HG02943 (cell line): Measurements from ENCODE around the gene ZNF628.

Source experiments
- ATAC-seq: cut with Tn5 transposase; IDR thresholded peaks from one replicate; pipeline ENCODE4 v1.9.1; 2021; ENCODE audit warnings: mild to moderate bottlenecking, low read depth, moderate library complexity; ENCODE audit not compliant: unreplicated experiment

ZNF628 gene

DNA sequence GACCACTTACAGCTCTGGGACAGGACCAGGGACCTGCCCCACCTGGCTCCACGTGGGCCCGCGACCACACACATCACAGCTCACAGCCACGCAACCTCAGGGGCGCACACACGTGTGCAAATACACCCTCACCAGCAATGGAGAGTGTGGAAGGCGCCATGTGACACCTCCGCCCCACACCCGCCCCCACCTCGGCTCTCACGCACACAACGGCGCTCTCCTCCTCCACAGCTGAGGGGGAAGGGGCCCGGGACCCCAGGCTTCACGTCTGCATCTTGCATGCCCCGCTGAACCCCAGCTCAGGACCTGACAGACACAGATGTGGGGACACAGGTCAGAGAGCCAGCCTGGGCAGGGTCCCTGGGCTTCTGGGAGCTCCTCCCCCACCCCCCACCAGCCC is 26.9 kb upstream of the ZNF628 start:
- no peak for ATAC-seq

DNA sequence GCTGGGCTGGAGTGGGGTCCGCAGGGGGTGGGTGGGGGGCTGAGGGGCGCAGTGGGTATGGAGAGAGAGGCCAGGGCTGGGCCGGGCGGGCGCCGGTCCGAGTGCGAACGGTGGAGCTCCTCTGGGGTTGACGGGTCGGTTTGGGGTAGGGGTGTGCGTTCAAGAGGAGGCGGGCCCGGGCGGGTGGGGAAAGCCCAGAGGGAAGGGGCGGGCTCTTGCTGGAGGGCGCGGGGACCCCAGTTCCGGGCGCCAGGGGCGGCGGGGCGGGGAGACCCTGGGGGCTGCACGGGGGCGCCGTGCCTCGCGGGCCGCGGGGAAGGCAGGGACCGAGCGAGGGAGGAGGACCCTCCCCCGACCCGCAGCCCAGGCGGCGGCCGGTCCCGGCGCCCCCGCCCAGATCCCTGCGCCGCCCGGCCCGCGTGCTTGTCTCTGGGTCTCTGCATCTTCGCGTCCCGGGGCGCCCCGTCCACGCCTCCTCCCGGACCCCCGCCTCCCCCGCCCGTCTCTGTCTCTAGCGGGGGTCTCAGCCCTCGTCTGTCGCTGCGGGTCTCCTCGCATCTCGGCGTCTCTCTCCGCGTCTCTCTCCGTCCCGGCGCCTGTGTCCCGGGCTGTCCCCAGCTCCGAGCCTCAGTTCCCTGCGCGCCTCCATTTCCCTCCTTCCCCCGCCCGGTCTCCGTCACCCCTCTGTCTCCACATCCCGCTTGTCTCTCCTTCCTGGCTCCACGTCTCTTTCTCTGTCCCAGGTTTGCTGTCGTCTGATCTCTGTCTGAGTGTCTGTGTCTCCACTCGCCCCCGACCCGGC is 25.1 kb upstream of the ZNF628 start:
- no peak for ATAC-seq

DNA sequence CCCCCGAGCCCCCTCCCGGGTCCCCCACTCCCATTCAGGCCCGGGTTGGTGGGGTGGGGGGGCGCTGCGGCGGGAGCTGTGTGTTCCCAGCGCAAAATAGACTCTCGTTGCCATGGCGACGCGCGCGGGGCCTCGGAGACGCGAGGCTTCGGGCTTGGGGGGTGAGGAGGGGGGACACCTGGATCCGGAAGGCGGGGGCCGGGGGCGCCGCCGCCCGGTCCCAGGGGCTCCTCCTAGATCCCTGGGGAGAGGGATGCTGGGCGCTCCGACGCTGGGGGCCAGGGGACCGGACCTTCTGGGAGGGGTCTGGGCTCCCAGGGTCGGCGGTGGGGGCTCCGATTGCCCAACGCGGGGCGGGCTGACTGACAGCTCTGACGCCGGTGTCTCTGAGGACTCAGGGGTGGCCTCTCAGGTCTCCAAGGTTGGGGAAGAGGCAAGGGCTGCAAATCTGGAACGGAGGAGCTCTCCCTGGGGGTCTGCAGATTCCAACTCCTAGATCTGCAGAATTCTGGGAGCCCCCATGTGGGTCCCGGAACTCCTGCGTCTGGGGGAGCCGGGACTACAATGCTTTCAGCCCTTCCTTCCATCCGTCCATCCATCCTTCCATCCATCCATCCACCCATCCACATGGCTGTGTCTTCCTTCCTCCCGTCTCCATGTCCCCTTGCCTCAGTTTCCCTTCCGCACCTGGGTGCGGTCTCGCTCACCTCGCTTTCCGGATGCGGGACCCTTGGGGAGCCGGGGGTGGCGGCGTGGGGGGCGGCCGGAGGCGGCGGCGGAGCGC is 24.3 kb upstream of the ZNF628 start:
- ATAC-seq: no peak

DNA sequence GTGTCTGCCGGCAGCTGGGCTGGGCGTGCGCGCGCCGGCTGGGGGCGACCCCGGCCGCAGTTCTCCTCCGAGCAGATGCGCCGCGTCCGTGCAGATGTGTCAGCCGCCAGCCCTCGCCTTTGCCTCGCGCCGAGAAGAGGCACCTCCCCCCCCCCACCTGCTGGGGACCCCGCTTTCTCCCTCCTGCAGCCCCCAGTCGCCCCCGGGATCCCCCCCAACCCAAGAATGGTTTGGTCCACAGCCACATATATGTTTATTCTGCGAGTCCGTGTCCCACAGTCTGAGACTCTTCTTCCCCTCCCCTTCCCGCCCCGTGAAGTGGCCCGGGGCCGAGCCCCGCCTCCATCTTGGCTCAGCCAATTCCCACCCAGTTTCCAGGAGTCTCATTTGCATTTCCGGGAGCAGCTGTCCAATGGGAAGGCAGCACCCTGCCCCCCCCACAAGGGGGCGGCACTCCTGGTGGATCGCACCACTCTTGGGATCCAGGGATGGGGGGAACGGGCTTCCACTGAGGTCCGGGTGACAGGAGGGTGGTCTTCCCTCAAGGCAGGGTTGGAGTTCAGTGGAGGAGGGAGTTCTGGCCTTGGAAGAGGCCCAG is 23.6 kb upstream of the ZNF628 start:
- no peak for ATAC-seq

DNA sequence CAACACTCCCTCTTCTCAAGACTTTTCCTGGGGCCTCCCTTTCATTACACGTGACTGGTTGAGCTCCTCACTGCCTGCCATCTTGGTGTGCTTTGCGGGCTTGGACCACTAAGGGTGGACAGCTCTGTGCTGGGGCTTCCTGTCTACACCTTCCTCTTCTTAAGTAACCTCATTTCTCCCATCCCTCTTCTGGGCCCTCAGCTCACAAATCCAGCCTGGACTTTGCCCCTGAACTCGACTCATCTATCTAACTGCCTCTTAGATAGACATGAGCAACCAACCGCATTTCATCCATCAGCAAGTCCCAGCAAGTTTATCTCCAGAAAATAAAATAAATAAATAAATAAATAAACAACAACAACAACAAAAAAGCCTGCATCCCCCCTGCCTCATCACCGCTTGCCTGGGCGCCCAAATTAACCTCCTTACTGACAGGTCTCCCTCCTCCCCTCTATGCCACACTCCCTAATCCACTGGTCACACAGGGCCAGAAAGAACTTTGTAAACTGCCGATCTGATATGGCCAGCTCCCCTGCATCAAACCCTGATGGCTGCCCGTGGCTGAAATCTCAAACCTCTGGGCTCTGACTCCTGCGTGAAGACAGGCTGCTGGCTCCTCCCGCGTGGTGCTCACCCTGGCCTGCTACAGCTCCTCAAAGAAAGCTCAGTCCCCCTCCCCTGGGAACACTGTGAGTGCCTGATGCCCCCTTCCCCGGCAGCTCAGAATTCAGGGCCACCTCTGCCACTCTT is 22.7 kb upstream of the ZNF628 start:
- no peak for ATAC-seq

DNA sequence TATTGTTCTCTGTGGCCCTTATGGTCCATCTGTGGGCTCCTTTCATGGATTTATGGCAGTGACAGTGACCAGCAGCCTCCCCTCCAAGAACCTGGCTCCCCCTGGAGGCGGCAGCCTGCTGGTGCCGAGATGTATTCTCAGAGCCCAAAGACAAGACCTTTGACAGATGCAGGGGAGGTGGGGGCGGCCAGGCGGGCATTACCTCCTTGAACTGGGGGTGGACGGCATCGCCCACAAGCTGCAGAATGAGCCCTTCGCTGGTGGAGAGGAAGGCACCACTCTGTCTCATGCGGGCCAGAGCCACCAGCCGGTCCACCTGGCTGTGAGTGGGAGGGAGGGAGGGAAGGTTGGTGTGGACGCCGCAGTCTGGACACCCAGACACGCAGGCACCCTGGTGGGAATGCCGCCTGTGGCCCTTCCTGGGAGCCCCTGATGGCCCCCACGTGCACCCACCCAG is 21.6 kb upstream of the ZNF628 start:
- no peak for ATAC-seq

DNA sequence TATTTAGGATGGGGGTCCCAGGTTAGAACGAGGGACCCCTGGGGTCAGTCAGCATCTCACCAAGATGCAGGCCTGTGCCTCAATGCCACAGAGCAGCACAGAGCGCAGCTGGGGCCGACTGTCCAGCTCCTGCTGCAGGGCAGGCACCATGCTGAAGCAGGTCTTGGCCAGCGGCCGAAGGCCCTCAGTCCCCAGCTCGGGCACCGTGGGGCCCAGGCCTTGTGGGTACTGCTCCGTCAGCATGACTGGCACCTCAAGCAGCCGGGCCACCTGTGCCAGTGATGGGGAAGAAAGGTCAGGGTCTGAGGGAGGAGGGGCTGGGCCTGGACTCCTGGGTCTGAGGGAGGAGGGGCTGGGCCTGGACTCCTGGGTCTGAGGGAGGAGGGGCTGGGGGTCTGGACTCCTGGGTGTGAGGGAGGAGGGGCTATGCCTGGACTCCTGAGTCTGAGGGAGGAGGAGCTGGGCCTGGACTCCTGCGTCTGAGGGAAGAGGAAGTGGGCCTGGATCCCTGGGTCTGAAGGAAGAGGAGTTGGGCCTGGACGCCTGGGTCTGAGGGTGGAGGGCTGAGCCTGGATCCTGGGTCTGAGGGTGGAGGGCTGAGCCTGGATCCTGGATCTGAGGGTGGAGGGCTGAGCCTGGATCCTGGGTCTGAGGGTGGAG is 20.7 kb upstream of the ZNF628 start:
- no peak for ATAC-seq

DNA sequence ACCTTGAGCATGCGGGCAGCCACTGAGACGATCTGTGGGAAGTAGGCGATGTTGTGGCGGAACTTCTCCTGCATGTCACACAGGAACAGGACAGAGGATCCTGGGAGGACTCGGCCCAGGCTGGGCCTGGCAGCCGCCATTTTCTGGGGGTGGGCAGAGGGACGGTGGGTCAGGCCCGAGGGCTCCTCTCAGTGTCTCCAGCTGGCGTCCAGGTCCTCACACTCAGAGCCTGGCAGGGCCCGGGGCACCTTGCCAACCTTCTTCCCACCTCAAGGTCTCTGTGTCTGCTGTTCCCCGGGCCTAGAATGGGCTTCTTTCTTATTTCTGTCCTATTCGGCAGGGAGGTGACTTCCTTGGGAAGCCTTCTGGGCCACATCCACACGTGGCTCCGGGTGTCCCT is 20.1 kb upstream of the ZNF628 start:
- no peak for ATAC-seq

DNA sequence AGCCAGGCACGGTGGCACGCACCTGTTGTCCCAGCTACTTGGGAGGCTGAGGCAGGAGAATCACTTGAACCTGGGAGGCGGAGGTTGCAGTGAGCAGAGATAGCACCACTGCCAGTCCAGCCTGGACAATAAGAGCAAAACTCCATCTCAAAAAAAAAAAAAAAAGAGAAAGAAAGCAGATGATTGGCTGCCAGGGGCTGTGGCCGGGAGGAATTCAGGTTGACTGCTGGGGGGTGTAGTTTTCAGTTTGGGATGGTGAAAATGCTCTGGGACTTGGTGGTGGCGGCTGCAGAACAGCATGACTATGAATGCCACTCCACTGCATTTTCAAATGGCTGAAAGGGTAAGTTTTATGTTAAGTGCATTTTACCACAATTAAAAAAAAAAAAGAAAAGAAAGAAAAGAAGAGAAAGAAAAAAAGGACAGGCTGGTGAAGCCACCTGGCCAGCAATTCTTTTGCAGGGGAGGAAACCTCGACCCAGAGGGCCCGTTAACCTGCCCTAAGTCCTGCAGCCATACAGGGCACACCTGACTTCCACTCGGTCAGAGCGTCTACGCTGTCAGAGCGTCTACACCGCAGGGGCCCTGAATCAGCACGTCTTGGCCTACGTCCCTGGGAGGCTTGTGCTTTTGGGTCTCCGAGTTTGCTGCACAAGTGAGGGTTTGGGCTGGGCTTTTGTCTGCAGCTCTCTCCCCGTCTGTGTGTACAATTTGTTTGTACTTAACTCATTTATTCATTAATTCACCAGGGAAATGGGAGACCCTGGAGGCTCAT is 18.5 kb upstream of the ZNF628 start:
- ATAC-seq: no peak

DNA sequence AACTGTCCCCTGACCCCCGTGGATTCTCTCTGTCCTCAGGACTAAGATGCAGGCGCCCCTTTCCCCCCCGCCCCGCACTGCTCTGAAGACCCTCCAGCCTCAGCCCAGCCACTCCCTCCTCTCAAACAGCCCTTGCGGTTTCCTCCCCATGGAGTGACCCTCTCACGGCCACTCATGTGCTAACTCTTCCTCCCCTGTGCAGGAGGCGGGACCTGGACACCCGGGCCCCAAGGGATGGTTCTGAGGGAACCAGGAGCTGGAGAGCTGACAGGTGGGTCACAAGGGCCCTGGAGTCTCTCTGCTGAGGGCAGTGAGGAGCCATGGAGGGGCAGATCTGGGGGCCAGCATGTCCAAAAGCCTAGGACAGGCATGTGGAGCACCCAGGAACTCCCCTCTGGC is 16.9 kb upstream of the ZNF628 start:
- no peak for ATAC-seq

DNA sequence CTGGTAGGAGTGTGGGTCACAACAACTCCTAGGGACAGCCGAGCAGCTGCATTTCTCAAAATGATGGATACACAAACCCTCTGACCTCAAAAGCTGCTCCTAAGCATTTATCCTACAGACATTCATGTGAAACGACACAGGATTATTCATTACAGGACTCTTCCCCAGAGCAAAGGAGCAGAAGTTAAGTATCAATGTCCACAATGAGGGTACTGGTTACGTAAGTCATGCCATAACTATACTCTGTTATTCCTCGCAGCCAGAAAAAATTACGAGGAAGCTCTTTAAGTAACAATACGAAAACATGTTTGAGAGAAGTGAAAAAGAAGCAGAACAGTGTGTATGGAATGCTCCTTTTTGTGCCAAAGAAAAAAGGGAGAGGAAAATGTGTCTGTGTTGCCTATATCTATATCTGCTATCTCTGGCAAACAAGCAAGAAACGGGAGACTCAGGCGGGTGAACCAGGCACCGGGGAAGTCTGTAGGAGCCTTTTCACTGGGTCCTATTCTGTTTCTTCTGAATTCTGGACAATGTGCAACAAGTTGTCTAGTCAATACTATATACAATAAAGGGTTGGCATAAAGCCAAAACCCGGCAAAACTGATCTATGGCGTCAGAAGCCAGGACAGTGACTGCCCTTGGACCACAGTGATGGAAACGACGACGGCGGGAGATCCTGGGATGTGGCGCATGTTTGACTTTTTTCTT is 16.3 kb upstream of the ZNF628 start:
- ATAC-seq: no peak

DNA sequence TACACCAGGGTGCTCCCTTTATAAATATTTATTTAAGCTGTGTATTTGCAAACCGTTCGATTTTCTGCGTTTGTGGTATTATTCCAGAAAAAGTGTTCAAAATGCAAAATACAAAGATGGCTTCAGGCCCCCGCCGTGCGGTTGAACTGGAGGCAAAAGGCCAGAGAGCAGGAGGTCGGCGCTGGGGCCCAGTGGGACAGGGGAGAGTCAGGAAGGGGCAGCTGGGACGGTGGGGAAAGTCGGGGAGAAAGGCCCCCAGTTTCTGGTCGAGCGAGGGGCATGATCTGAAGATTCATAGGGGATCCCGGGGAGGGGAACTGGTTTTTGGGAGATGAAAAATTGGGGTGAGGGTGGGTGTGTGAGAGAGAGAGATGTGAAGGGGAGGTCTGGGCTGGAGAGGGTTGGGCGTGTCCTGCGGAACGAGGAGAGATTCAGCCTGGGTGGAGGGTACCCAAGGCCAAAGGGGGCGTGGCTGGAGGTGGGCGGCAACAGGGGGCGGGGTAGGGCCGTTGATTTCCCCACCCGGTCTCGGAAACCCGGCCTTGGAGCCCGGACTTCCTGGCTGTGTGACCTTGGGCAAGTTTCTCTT is 15.7 kb upstream of the ZNF628 start:
- no peak for ATAC-seq

DNA sequence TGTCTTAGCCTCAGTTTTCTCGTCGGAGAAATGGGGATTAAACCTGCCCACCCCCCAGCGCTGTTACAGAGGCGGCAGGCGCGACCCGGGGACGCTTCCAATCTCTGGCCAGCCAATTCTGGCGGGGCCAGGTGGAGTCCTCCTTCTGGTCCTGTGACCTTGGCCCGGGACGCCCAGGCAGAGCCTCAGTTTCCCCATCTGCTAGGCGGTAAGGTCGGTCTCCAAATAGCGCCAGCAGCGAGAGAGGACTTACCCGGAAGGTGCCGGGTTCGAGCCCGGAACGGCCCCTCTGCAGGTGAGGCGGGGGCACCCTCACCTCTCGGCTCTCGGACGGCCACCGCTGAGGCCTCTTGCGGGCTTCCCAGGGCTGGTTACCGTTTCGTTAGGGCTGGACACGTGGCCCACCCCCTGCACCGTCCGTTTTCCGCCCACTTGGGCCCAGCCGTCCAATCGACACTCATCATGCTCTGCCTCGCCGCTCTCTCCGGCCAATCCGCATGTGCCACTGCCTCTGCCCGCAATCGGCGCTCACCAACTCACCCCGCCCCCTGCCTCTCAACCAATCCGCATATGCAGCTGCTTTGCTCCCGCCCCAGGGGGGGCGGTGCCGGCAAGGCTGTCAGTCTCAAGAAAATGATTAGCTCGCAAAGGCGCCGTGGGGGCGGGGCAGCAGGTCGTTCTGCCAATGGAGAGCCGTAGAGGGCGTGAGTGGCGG is 15.0 kb upstream of the ZNF628 start, which contains the start of gene ISOC2:
TSS of gene ISOC2 (minus strand) at position 384 of the 715 bp plus-strand sequence. CDS start 5,156 bp downstream, outside the sequence.
- ATAC-seq: peak; percentile 94

DNA sequence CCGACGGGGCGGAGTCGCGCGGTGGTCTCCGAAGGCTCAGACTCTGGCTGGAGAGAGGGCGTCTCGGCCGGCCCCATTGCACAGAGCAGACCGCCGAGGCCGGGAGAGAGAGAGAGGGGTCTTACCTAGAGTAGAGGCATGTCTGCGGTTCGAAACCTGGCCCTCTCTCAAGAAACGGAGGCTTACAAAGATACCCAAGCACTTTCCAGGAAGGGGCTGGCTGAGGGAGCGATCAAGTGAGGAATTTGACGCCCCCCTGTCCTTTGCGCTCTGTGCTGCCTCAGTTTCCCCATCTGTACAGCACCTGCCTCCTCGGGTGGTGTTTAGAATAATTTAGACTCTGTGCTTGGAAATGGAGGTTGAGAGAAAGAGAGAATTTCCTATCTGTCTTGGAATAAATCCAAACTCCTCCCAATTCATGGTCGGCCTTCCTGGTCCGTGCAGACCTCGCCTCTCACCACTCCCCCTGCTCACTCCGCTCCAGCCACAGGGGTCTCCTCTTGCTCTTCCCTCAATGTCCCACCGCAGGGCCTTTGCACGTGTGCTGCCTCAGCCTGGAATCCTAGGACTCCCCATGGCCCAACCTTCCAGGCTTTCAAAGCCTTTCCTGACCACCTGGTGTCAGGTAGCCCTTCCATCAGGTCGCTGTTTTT is 14.3 kb upstream of the ZNF628 start:
- no peak for ATAC-seq

DNA sequence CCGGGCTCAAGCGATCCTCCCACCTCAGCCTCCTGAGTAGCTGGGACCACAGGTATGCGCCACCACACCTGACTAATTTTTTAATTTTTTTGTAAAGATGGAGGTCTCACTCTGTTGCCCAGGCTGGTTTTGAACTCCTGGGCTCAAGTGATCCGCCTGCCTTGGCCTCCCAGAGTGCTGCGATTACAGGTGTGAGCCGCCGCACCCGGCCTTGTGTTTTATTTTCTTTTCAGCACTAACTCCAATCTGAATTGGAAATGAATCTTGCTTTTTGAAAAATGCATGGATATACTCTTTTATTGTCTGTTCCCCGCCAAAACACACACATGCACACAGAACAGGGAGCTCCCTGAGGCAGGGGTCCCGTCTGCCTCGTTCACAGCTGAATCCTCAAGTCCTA is 13.7 kb upstream of the ZNF628 start:
- no peak for ATAC-seq

DNA sequence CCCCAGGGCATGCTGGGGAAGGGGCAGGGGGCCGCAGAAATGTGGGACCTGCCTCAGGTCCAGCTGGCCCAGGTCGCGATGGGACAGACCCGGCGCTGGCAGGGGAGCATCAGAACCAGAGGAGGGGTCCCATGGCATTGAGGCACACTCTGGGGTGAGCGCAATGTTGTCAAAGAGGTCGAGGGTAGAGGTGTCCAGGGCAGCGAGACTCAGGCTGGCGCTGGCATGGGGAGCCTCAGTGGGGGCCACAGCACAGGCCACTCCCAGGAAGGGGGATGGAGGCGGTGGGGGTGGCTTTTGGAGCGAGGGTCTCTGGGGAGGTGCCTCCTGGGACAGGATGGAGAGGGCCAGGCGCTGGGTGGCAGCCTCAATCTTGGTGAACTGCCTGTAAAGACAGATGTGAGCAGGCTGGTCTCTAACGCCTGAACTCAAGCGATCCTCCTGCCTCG is 12.8 kb upstream of the ZNF628 start:
- ATAC-seq: no peak

DNA sequence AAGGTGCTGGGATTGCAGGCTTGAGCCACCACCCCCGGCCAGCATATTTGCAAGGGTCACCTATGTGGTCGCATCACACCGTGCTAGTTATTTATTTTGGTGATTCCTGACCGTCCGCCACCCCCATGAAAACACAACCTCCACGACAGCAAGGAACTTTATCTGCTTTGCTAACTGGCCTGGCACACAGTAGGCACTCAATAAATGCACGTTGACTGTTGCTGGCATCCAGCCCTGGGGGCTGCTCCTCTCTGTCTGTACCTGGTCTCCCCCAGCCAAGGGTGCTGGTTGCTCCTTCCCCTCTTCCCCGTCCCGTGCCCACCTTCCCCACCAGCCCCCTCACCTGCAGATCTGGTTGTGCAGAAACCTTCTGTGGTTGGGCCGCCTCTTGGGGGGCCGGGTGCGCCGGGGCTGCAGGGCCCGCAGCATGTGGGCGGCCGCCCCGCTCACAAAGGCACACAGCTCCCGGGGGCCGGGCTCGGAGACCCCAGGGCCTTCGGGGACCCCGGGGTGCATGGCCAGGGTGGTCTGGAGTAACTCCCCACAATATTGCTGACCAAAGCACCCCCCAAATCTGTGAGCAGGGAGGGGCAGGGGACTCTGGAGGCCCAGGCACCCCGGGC is 12.3 kb upstream of the ZNF628 start:
- ATAC-seq: no peak
